Activated naive CD4-positive, alpha-beta T cell treated with anti-CD3 and anti-CD28 coated beads for 36 hours (primary cell): Measurements from ENCODE around the gene ARMC2. TPM values are rescaled to one million over a fixed set of nuclear protein-coding genes. Genes with fewer than 3 reads are reported as not detected.
A peak's percentile ranks its signal among the peaks of the same experiment; 100 is the strongest.

Source experiments
- CTCF ChIA-PET: fragments of 350-600 bp; sonication (Branson Sonifier 250); formaldehyde crosslinking; loops from one replicate; lab custom pipeline; 2021; ENCODE audit warnings: antibody characterized with exemption; lab: Charles Lee
- DNase-seq: peaks from one replicate; pipeline ENCODE4 v3.0.0-alpha.2; 2020
- H3K27ac Mint-ChIP-seq: one replicate; pipeline ENCODE4 v1.8.0; 2021; ENCODE audit warnings: mild to moderate bottlenecking, mixed read lengths
- H3K27me3 Mint-ChIP-seq: one replicate; pipeline ENCODE4 v1.8.0; 2021; ENCODE audit warnings: low read depth, mixed read lengths
- H3K36me3 Mint-ChIP-seq: one replicate; pipeline ENCODE4 v1.8.0; 2021; ENCODE audit warnings: low read depth, mixed read lengths
- H3K4me1 Mint-ChIP-seq: one replicate; pipeline ENCODE4 v1.8.0; 2021; ENCODE audit warnings: low read depth, mixed read lengths
- H3K4me3 Mint-ChIP-seq: one replicate; pipeline ENCODE4 v1.8.0; 2021; ENCODE audit warnings: mild to moderate bottlenecking, moderate library complexity, mixed read lengths
- H3K9me3 Mint-ChIP-seq: one replicate; pipeline ENCODE4 v1.8.0; 2021; ENCODE audit warnings: mixed read lengths
- intact Hi-C: fragments of 100-400 bp; cut with micrococcal nuclease; formaldehyde crosslinking; loops from one replicate; pipeline ENCODE4 v1.15.1; 2023
- total RNA-seq, 2 experiments: library from RNA; stranded (reverse); gene quantifications; one replicate each; pipeline ENCODE4 v1.2.3, GENCODE V29; 2021

ARMC2 gene
- total RNA-seq, 2 experiments from 2014 or later = 3.6 to 3.9 TPM

- peaks cover 3% of the 10 kb centered on the region for H3K27me3 Mint-ChIP-seq
- DNase-seq = peak; percentile 28
- no peaks in the 10 kb centered on the region for H3K9me3 Mint-ChIP-seq
- CTCF ChIA-PET = interaction anchor here (0.9 to 4.2 kb wide), 4 partner anchors 44 to 296 kb away, joined by 3 to 34 read pairs (median 8); no protein-coding TSS in a partner anchor
- peaks cover 19% of the 10 kb centered on the region for H3K4me1 Mint-ChIP-seq
- intact Hi-C loops = loop anchor here (1.0 to 5.0 kb wide), 4 partner anchors 37 to 545 kb away; partner anchors contain the start of gene CD164
- no peak overlapping the region for H3K27ac Mint-ChIP-seq
- no peak overlapping the region for H3K4me3 Mint-ChIP-seq
- no peaks in the 10 kb centered on the region for H3K36me3 Mint-ChIP-seq
Observed at GRCh38 chr6:108837236-108837971, 10.8 kb upstream of the ARMC2 start.

- intact Hi-C loops = loop anchor here (5.0 kb wide), 3 partner anchors 41 to 544 kb away; partner anchors contain the start of gene CD164
- CTCF ChIA-PET = interaction anchor here (2.3 to 4.2 kb wide), 2 partner anchors 235 to 297 kb away, joined by 7 to 34 read pairs; no protein-coding TSS in a partner anchor
- no peaks in the 10 kb centered on the region for H3K9me3 Mint-ChIP-seq
- H3K4me1 Mint-ChIP-seq = peaks cover 19% of the 10 kb centered on the region
- no peak for DNase-seq
- peaks cover 3% of the 10 kb centered on the region for H3K27me3 Mint-ChIP-seq
- no peaks in the 10 kb centered on the region for H3K36me3 Mint-ChIP-seq
- no peak overlapping the region for H3K27ac Mint-ChIP-seq
- no peak overlapping the region for H3K4me3 Mint-ChIP-seq
Observed at GRCh38 chr6:108838101-108838717, 10.0 kb upstream of the ARMC2 start.

GRCh38 chr6:108839083-108839642 lies 9.1 kb upstream of the ARMC2 start:
- DNase-seq = no peak
- no peaks in the 10 kb centered on the region for H3K36me3 Mint-ChIP-seq
- CTCF ChIA-PET = interaction anchor here (2.3 to 4.2 kb wide), 2 partner anchors 234 to 297 kb away, joined by 7 to 34 read pairs; no protein-coding TSS in a partner anchor
- intact Hi-C loops = loop anchor here (5.0 kb wide), 3 partner anchors 42 to 543 kb away; partner anchors contain the start of gene CD164
- H3K27me3 Mint-ChIP-seq = peaks cover 3% of the 10 kb centered on the region
- H3K27ac Mint-ChIP-seq = no peak overlapping the region
- H3K4me1 Mint-ChIP-seq = peaks cover 19% of the 10 kb centered on the region
- H3K9me3 Mint-ChIP-seq = no peaks in the 10 kb centered on the region
- no peak overlapping the region for H3K4me3 Mint-ChIP-seq

GRCh38 chr6:108840919-108841318 lies 7.3 kb upstream of the ARMC2 start:
- intact Hi-C loops = no loop called here
- CTCF ChIA-PET = interaction anchor here (0.6 to 0.7 kb wide), 2 partner anchors 23 to 287 kb away, joined by 3 read pairs; no protein-coding TSS in a partner anchor
- DNase-seq = no peak
- Mint-ChIP-seq H3K27me3 (peaks cover 3% of the 10 kb centered on the region), H3K9me3 (no peaks in the 10 kb centered on the region), H3K27ac (no peak overlapping the region), H3K4me3 (no peak overlapping the region), H3K36me3 (no peaks in the 10 kb centered on the region), H3K4me1 (peaks cover 19% of the 10 kb centered on the region)

- H3K27me3 Mint-ChIP-seq = peaks cover 3% of the 10 kb centered on the region
- H3K4me1 Mint-ChIP-seq = peaks cover 21% of the 10 kb centered on the region
- intact Hi-C loops = no loop called here
- CTCF ChIA-PET = interaction anchor here (0.7 kb wide), 1 partner anchor 287 kb away, joined by 3 read pairs; no protein-coding TSS in a partner anchor
- no peaks in the 10 kb centered on the region for H3K36me3 Mint-ChIP-seq
- DNase-seq = no peak
- H3K27ac Mint-ChIP-seq = no peak overlapping the region
- H3K4me3 Mint-ChIP-seq = no peak overlapping the region
- no peaks in the 10 kb centered on the region for H3K9me3 Mint-ChIP-seq
Observed at GRCh38 chr6:108841377-108841855, 6.8 kb upstream of the ARMC2 start.

GRCh38 chr6:108844135-108844534 lies 4.1 kb upstream of the ARMC2 start:
- no peak for DNase-seq
- intact Hi-C loops = no loop called here
- CTCF ChIA-PET = interaction anchor here (1.5 to 1.8 kb wide), 2 partner anchors 9 to 12 kb away, joined by 3 to 5 read pairs; no protein-coding TSS in a partner anchor
- H3K27me3 Mint-ChIP-seq = no peaks in the 10 kb centered on the region
- no peak overlapping the region for H3K4me3 Mint-ChIP-seq
- no peaks in the 10 kb centered on the region for H3K9me3 Mint-ChIP-seq
- no peaks in the 10 kb centered on the region for H3K36me3 Mint-ChIP-seq
- H3K27ac Mint-ChIP-seq = no peak overlapping the region
- peaks cover 17% of the 10 kb centered on the region for H3K4me1 Mint-ChIP-seq

GRCh38 chr6:108845145-108845544 lies 3.1 kb upstream of the ARMC2 start:
- no peak overlapping the region for H3K4me3 Mint-ChIP-seq
- no peaks in the 10 kb centered on the region for H3K27me3 Mint-ChIP-seq
- H3K9me3 Mint-ChIP-seq = no peaks in the 10 kb centered on the region
- H3K36me3 Mint-ChIP-seq = no peaks in the 10 kb centered on the region
- intact Hi-C loops = no loop called here
- H3K27ac Mint-ChIP-seq = no peak overlapping the region
- no peak for DNase-seq
- peaks cover 17% of the 10 kb centered on the region for H3K4me1 Mint-ChIP-seq
- CTCF ChIA-PET = interaction anchor here (1.3 to 1.8 kb wide), 3 partner anchors 10 to 13 kb away, joined by 3 to 8 read pairs (median 5); no protein-coding TSS in a partner anchor

GRCh38 chr6:108846101-108846500 lies 2.1 kb upstream of the ARMC2 start:
- Mint-ChIP-seq H3K27ac (no peak overlapping the region), H3K9me3 (no peaks in the 10 kb centered on the region)
- intact Hi-C loops = no loop called here

GRCh38 chr6:108846628-108847027 lies 1.6 kb upstream of the ARMC2 start:
- CTCF ChIA-PET = interaction anchor here (0.6 to 2.9 kb wide), 6 partner anchors 11 to 290 kb away, joined by 3 to 14 read pairs (median 4); no protein-coding TSS in a partner anchor
- H3K4me3 Mint-ChIP-seq = no peak overlapping the region
- no peaks in the 10 kb centered on the region for H3K27me3 Mint-ChIP-seq
- H3K27ac Mint-ChIP-seq = no peak overlapping the region
- peak; percentile 55 for DNase-seq
- no peaks in the 10 kb centered on the region for H3K9me3 Mint-ChIP-seq
- intact Hi-C loops = no loop called here
- peaks cover 20% of the 10 kb centered on the region for H3K4me1 Mint-ChIP-seq
- H3K36me3 Mint-ChIP-seq = no peaks in the 10 kb centered on the region

More at GRCh38 chr6:108846101-108846500, 2.1 kb upstream of the ARMC2 start:
- Mint-ChIP-seq H3K4me3 (no peak overlapping the region), H3K27me3 (no peaks in the 10 kb centered on the region), H3K36me3 (no peaks in the 10 kb centered on the region), H3K4me1 (peaks cover 19% of the 10 kb centered on the region)
- DNase-seq = no peak
- CTCF ChIA-PET = interaction anchor here (0.6 to 2.9 kb wide), 7 partner anchors 10 to 290 kb away, joined by 3 to 14 read pairs (median 3); no protein-coding TSS in a partner anchor

- no peak for DNase-seq
- H3K36me3 Mint-ChIP-seq = no peaks in the 10 kb centered on the region
- peak overlapping the region; percentile 82 for H3K4me3 Mint-ChIP-seq
- H3K27ac Mint-ChIP-seq = no peak overlapping the region
- peaks cover 20% of the 10 kb centered on the region for H3K4me1 Mint-ChIP-seq
- intact Hi-C loops = loop anchor here (1.0 to 2.0 kb wide), 3 partner anchors 27 to 248 kb away; partner anchors contain the start of gene CEP57L1
- H3K9me3 Mint-ChIP-seq = no peaks in the 10 kb centered on the region
- CTCF ChIA-PET = interaction anchor here (0.5 to 2.9 kb wide), 6 partner anchors 12 to 306 kb away, joined by 3 to 14 read pairs (median 6); no protein-coding TSS in a partner anchor
- no peaks in the 10 kb centered on the region for H3K27me3 Mint-ChIP-seq
Observed at GRCh38 chr6:108847738-108848115, 495 bp upstream of the ARMC2 start.

GRCh38 chr6:108850669-108851465 lies 2.6 kb downstream of the ARMC2 start:
- Mint-ChIP-seq H3K4me3 (no peak overlapping the region), H3K27me3 (no peaks in the 10 kb centered on the region), H3K36me3 (peaks cover 12% of the 10 kb centered on the region), H3K4me1 (peaks cover 20% of the 10 kb centered on the region), H3K27ac (no peak overlapping the region), H3K9me3 (no peaks in the 10 kb centered on the region)
- intact Hi-C loops = no loop called here
- CTCF ChIA-PET = no interaction called here
- no peak for DNase-seq
